Astrocyte of the cerebellum (primary cell): ENCODE data around the gene ATP6V0D1.

Experiments
- DNase-seq: peaks from one replicate; pipeline ENCODE4 v3.0.0-alpha.2; 2011; ENCODE audit warnings: low read depth
- H3K4me3 ChIP-seq: 2 replicates; pipeline ENCODE4 v1.5.1; 2011; ENCODE audit warnings: mild to moderate bottlenecking, low read depth, low read length, moderate library complexity
- in situ Hi-C: cut with HindIII; loops from 2 replicates; pipeline ENCODE4 v1.10.0; 2017; ENCODE audit warnings: low sequenced_read_pairs
- TF ChIP-seq, protein P1 (sequence below): IDR thresholded peaks from 2 replicates; pipeline ENCODE4 v1.5.1; 2012; ENCODE audit warnings: low read length, low read depth, moderate library complexity, mild to moderate bottlenecking; ENCODE audit errors: missing control alignments

Gene ATP6V0D1

GRCh38 chr16:67474551-67475455 is 6.2 kb downstream of the ATP6V0D1 start:
- H3K4me3 ChIP-seq: no peak overlapping the region
- DNase-seq: no peak
- TF ChIP-seq, protein P1, sequence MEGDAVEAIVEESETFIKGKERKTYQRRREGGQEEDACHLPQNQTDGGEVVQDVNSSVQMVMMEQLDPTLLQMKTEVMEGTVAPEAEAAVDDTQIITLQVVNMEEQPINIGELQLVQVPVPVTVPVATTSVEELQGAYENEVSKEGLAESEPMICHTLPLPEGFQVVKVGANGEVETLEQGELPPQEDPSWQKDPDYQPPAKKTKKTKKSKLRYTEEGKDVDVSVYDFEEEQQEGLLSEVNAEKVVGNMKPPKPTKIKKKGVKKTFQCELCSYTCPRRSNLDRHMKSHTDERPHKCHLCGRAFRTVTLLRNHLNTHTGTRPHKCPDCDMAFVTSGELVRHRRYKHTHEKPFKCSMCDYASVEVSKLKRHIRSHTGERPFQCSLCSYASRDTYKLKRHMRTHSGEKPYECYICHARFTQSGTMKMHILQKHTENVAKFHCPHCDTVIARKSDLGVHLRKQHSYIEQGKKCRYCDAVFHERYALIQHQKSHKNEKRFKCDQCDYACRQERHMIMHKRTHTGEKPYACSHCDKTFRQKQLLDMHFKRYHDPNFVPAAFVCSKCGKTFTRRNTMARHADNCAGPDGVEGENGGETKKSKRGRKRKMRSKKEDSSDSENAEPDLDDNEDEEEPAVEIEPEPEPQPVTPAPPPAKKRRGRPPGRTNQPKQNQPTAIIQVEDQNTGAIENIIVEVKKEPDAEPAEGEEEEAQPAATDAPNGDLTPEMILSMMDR: no peak
- in situ Hi-C loops: no loop called here

- in situ Hi-C loops: no loop called here
- no peak for DNase-seq
- TF ChIP-seq, protein P1: no peak
- H3K4me3 ChIP-seq: no peak overlapping the region
These were observed 9.1 kb downstream of the ATP6V0D1 start for GRCh38 chr16:67471758-67472384.

- H3K4me3 ChIP-seq: no peak overlapping the region
- no peak for DNase-seq
- in situ Hi-C loops: no loop called here
- TF ChIP-seq, protein P1: no peak
These were observed 10.6 kb downstream of the ATP6V0D1 start for GRCh38 chr16:67470359-67470758.

DNA sequence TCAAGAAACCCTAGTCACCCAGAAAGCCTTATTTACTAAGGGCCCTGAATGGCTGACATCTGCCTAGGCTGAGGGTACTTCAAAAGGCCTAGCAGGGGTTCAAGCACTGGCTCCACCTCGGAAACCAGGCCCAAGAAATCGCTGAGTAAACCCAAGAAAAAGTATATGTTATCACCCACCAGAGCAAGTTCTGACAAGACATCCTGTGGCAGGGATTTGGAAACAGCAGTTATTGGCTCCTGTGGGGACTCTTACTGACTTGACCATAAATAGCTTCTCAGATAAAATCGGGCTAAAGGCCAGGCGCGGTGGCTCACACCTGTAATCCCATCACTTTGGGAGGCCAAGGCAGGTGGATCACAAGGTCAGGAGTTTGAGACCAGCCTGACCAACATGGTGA is 12.2 kb downstream of the ATP6V0D1 start:
- no peak overlapping the region for H3K4me3 ChIP-seq
- TF ChIP-seq, protein P1: no peak
- DNase-seq: no peak
- in situ Hi-C loops: no loop called here

- TF ChIP-seq, protein P1: no peak
- H3K4me3 ChIP-seq: no peak overlapping the region
- no peak for DNase-seq
- in situ Hi-C loops: no loop called here
These were observed 14.4 kb downstream of the ATP6V0D1 start for GRCh38 chr16:67466581-67466980.

GRCh38 chr16:67464565-67464964 is 16.4 kb downstream of the ATP6V0D1 start:
- in situ Hi-C loops: no loop called here
- DNase-seq: no peak
- TF ChIP-seq, protein P1: no peak
- H3K4me3 ChIP-seq: no peak overlapping the region
